ENCODE measurements around the gene HERC2.
"Not testable (repeated sequence)": the region's sequence is repeated elsewhere in the genome, so short reads cannot be mapped to it uniquely, and the experiment has no call there.

Gene HERC2

DNA sequence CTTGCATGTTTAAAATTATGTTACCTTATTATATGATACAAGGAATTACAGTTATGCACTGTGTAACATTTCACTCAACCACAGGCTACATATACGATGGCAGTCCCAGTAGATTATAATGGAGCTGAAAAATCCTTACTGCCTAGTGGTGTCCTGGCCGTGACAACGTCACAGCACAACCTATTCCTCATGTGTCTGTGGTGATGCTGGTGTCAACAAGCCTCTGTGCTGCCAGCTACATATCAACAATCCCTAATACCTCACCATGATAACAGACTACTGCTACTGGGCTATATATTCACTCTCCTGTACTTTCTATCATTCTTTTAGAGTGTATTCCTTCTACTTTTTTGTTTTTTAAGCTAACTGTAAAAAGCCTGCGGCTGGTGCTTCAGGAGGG is 142.7 kb downstream of the HERC2 start:
- DNase-seq (ENCODE audit: low read depth, low spot score) = no peak

- DNase-seq (ENCODE audit: low read depth, low spot score) = no peak
These were observed 143.3 kb downstream of the HERC2 start for GRCh38 chr15:28178727-28179126.

- no peak for DNase-seq (ENCODE audit: low read depth, low spot score)
These were observed 143.7 kb downstream of the HERC2 start for GRCh38 chr15:28178290-28178689.

DNA sequence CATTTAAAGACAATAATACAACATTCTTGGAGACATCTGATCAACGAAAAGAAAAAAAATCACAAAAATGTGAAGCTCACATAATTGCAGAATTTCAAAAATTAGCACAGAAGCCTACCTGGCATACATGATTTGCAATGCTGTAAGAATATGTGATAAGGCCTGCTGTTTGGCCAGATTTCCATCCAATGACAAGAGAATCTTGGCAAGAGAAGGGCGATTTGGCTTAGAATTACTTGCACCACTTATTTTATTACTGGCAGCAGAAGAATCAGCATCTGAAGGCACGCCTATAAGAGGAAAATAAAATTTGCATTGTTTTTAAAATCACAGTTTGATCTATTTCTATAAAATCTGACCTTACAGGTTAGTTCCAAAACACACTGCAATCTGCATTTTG is 152.6 kb downstream of the HERC2 start:
- no peak for DNase-seq (ENCODE audit: low read depth, low spot score)

GRCh38 chr15:28168405-28169121 is 153.4 kb downstream of the HERC2 start:
- not testable (repeated sequence) for DNase-seq (ENCODE audit: low read depth, low spot score)

GRCh38 chr15:28167042-28167441 is 154.9 kb downstream of the HERC2 start:
- no peak for DNase-seq (ENCODE audit: low read depth, low spot score)

- no peak for DNase-seq (ENCODE audit: low read depth, low spot score)
These were observed 156.2 kb downstream of the HERC2 start for GRCh38 chr15:28165791-28166190.

- DNase-seq (ENCODE audit: low read depth, low spot score) = no peak
These were observed 157.1 kb downstream of the HERC2 start for GRCh38 chr15:28164876-28165275.

GRCh38 chr15:28154283-28154682 is 167.7 kb downstream of the HERC2 start:
- no peak for DNase-seq (ENCODE audit: low read depth, low spot score)

DNA sequence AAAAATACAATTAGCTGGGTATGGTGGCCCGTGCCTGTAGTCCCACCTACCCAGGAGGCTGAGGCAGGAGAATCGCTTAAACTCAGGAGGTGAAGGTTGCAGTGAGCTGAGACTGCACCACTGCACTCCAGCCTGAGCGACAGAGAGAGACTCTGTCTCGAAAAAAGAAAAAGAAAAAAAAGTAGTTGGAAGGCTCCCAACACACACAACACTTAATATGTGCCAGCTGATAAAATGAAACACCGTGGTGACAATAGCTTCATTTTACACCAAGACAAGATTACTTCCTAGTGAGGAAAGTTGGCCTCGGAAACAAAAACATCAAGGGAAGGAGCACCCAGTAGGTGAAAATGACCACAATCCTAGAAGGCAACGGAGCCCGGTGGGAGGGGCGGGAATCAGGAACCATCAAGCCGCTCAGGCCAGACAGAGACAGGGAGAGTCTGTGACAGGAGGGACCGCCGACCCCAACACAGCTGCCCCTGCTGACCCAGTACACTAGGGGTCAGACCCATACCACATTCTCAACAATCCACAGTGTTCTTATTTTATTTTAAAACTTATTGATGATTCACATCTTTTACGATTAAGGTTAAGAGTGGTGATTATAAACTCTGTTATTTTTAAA is 168.4 kb downstream of the HERC2 start:
- no peak for DNase-seq (ENCODE audit: low read depth, low spot score)

DNA sequence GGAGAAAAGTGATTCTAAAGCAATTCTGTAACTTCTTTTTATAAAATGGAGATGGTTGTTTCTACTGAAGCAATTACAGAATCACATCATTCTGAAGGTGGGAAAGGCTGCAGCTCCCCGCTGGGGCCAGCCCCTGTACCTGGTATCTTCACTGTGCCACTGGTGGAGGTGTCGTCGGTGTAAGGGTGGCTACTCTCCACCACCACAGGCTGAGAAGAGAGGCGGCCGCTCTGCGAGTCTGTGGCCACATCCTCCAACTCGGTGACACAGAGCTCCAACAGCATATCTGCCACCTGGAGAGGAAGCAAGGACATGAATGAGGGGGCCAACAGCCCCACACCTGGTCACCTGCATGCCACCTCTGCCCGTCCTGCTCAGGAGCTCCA is 169.4 kb downstream of the HERC2 start:
- DNase-seq (ENCODE audit: low read depth, low spot score) = not testable (repeated sequence)

- not testable (repeated sequence) for DNase-seq (ENCODE audit: low read depth, low spot score)
These were observed 170.0 kb downstream of the HERC2 start for GRCh38 chr15:28151864-28152537.

GRCh38 chr15:28147801-28148200 is 174.2 kb downstream of the HERC2 start:
- no peak for DNase-seq (ENCODE audit: low read depth, low spot score)

GRCh38 chr15:28145419-28145818 is 176.6 kb downstream of the HERC2 start:
- not testable (repeated sequence) for DNase-seq (ENCODE audit: low read depth, low spot score)

DNA sequence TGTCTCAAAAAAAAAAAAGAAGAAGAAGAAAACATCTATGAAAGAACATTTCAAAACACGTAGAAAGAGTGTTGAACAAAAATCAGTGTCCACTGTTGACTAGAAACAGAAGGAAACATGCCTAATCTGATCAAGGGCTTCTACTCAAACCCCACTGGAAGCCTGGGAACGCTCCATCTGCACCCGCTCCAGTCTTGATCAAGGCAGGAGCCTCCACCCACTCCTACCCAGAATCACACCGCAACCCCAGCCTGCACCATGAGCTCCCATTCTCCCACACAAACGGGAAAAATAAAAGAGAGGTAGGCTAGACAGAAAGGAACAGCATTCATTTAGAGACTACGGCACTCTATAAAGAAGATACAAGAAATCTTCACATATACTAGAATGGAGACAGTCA is 181.9 kb downstream of the HERC2 start:
- no peak for DNase-seq (ENCODE audit: low read depth, low spot score)

- not testable (repeated sequence) for DNase-seq (ENCODE audit: low read depth, low spot score)
These were observed 184.5 kb downstream of the HERC2 start for GRCh38 chr15:28137408-28138039.

GRCh38 chr15:28136236-28136904 is 185.6 kb downstream of the HERC2 start:
- DNase-seq (ENCODE audit: low read depth, low spot score) = not testable (repeated sequence)

GRCh38 chr15:28133281-28133680 is 188.7 kb downstream of the HERC2 start:
- no peak for DNase-seq (ENCODE audit: low read depth, low spot score)

DNA sequence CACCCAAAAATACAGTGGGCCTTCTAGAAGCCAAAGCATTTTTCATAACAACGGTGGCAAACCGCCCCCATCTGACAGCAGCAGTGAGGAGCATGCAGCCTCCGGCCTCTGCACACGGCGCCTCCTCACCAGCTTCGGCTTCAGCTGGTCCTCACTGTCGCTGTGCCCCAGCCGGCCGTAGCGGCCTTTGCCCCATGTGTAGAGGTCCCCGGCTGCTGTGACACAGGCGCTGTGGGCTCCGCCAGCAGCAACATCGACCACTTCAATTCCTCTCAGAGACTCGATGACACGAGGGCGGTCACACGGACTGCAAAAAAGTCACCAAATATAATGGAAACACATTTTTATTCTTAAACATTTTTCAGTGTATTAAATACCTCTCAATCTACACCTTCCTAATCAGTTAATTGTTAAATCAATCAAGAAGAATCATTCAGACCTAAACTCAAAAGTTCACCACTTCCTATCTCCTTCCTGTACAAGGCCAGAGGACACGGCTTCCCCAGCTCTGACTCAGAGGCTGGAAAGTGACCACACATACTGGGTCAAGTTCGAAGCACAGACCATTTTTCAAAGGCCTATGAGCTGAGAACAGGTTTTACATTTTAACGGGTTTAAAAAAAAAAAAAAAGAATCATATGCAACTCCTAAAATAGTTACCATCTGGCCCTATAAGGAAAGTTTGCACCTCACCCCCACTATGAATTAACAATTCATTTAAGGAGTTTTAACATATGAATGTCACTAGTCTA is 189.3 kb downstream of the HERC2 start:
- no peak for DNase-seq (ENCODE audit: low read depth, low spot score)

GRCh38 chr15:28131946-28132345 is 190.0 kb downstream of the HERC2 start:
- DNase-seq (ENCODE audit: low read depth, low spot score) = no peak

DNA sequence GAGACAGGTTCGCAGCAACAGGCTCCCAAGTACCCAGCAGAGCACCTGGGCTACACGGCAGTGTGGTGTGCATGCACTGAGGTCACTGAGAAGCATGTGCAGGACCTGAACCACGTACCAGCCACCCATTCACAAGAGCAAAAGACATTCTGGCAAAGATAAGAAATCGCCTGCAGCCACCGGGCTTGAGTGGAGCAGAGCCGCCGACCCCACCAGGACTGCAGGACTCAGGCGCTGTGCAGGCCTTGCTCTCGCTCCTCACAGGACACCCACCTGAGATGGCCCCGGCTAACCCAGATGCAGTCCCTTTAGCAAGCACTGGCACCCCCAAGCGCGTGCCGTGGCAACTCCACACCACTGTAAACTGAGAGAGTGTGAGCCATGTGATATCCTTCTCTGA is 190.6 kb downstream of the HERC2 start:
- no peak for DNase-seq (ENCODE audit: low read depth, low spot score)

All from activated naive CD8-positive, alpha-beta T cell treated with anti-CD3 and anti-CD28 coated beads, Interleukin-2, amount 50 U/mL, for 16 hours (primary cell).